Natural killer cell treated with Interleukin-12 subunit alpha and Interleukin-12 subunit beta and Interleukin-15 and Interleukin-18, amount 100 ng/mL, for 72 hours (primary cell): ENCODE data around the gene ZFP37. TPM values are rescaled to one million over a fixed set of nuclear protein-coding genes. Genes with fewer than 3 reads are reported as not detected.
"Not testable (repeated sequence)": the region's sequence is repeated elsewhere in the genome, so short reads cannot be mapped to it uniquely, and the experiment has no call there.

Experiments used
- ATAC-seq, 2 donors: fragments of 150-1000 bp; cut with Tn5 transposase in 1 of 2; sonication (Bioruptor Pico), chemical (Tn5 transposase) in 1 of 2; 2 replicates each; pipeline ENCODE4 v1.10.0; 2021
- DNase-seq: peaks from one replicate; pipeline ENCODE4 v3.0.0; 2022; ENCODE audit warnings: low spot score
- H3K27ac Mint-ChIP-seq, 2 donors: 1 replicate in 1 of 2; 2 replicates in 1 of 2; pipeline ENCODE4 v1.8.0; 2022; ENCODE audit warnings: mixed read lengths in 2 of 2, mild to moderate bottlenecking in 1 of 2, moderate library complexity in 1 of 2
- H3K27me3 Mint-ChIP-seq, 2 donors: 1 replicate in 1 of 2; 2 replicates in 1 of 2; pipeline ENCODE4 v1.8.0; 2022; ENCODE audit warnings: mixed read lengths in 2 of 2
- H3K36me3 Mint-ChIP-seq: one replicate; pipeline ENCODE4 v1.8.0; 2022; ENCODE audit warnings: mixed read lengths
- H3K4me1 Mint-ChIP-seq, 2 donors: 1 replicate in 1 of 2; 2 replicates in 1 of 2; pipeline ENCODE4 v1.8.0; 2022; ENCODE audit warnings: low read depth in 2 of 2, mixed read lengths in 2 of 2, mild to moderate bottlenecking in 1 of 2
- H3K4me3 Mint-ChIP-seq: one replicate; pipeline ENCODE4 v1.8.0; 2022; ENCODE audit warnings: mixed read lengths
- H3K9me3 Mint-ChIP-seq: 2 replicates; pipeline ENCODE4 v1.8.0; 2022; ENCODE audit warnings: mixed read lengths
- total RNA-seq, 2 donors: library from RNA; stranded (reverse); gene quantifications; one replicate each; pipeline ENCODE4 v1.2.3, GENCODE V29; 2022

The ZFP37 gene
- 1 to 10 TPM in 1 of 2 donors, under 1 TPM in 1; 0.84 to 2.5 TPM for total RNA-seq

GRCh38 chr9:113056191-113057106 is at the start of gene ZFP37:
TSS of gene ZFP37 (minus strand) at chr9:113056724. CDS start at chr9:113056688, 36 bp downstream.
- ATAC-seq (peak; percentile 97 to 99), DNase-seq (peak; percentile 87)
- Mint-ChIP-seq H3K4me3 (no peak within 1 kb of the TSS), H3K9me3 (no peaks in the 10 kb centered on the region), H3K4me1 (no peaks in the 10 kb centered on the region), H3K27ac (no peak within 1 kb of the TSS), H3K27me3 (peaks cover 4 to 7% of the 10 kb centered on the region in 2 donors), H3K36me3 (no peaks in the 10 kb centered on the region)

- not testable (repeated sequence) for ATAC-seq, H3K9me3 Mint-ChIP-seq, H3K27me3 Mint-ChIP-seq, H3K27ac Mint-ChIP-seq, H3K36me3 Mint-ChIP-seq, H3K4me1 Mint-ChIP-seq, DNase-seq, H3K4me3 Mint-ChIP-seq
Measured at GRCh38 chr9:113105345-113105744, 48.8 kb upstream of the ZFP37 start.

GRCh38 chr9:113095561-113095960 is 39.0 kb upstream of the ZFP37 start:
- no peak overlapping the region for H3K27ac Mint-ChIP-seq
- H3K27me3 Mint-ChIP-seq = peaks cover 45 to 69% of the 10 kb centered on the region in 2 donors
- no peak overlapping the region for H3K4me3 Mint-ChIP-seq
- H3K9me3 Mint-ChIP-seq = no peaks in the 10 kb centered on the region
- H3K36me3 Mint-ChIP-seq = no peaks in the 10 kb centered on the region
- no peaks in the 10 kb centered on the region for H3K4me1 Mint-ChIP-seq
- no peak for DNase-seq
- ATAC-seq = no peak

- H3K27me3 Mint-ChIP-seq = peaks cover 24 to 32% of the 10 kb centered on the region in 2 donors
- DNase-seq, H3K27ac Mint-ChIP-seq, H3K4me3 Mint-ChIP-seq, H3K36me3 Mint-ChIP-seq, H3K9me3 Mint-ChIP-seq, H3K4me1 Mint-ChIP-seq, ATAC-seq: not testable (repeated sequence)
Measured at GRCh38 chr9:113089924-113090323, 33.4 kb upstream of the ZFP37 start.

GRCh38 chr9:113089143-113089505 is 32.6 kb upstream of the ZFP37 start:
- not testable (repeated sequence) for H3K9me3 Mint-ChIP-seq, H3K4me1 Mint-ChIP-seq, H3K27ac Mint-ChIP-seq, H3K4me3 Mint-ChIP-seq, ATAC-seq, H3K36me3 Mint-ChIP-seq, DNase-seq
- H3K27me3 Mint-ChIP-seq = peaks cover 24 to 32% of the 10 kb centered on the region in 2 donors

GRCh38 chr9:113088456-113089142 is 32.1 kb upstream of the ZFP37 start:
- peaks cover 21 to 29% of the 10 kb centered on the region in 2 donors for H3K27me3 Mint-ChIP-seq
- ATAC-seq, H3K4me1 Mint-ChIP-seq, H3K9me3 Mint-ChIP-seq, H3K27ac Mint-ChIP-seq, DNase-seq, H3K4me3 Mint-ChIP-seq, H3K36me3 Mint-ChIP-seq: not testable (repeated sequence)

GRCh38 chr9:113062932-113063310 is 6.4 kb upstream of the ZFP37 start:
- H3K27ac Mint-ChIP-seq, H3K4me3 Mint-ChIP-seq, DNase-seq, H3K27me3 Mint-ChIP-seq, ATAC-seq, H3K9me3 Mint-ChIP-seq, H3K36me3 Mint-ChIP-seq, H3K4me1 Mint-ChIP-seq: not testable (repeated sequence)

GRCh38 chr9:113062256-113062931 is 5.9 kb upstream of the ZFP37 start:
- not testable (repeated sequence) for H3K4me3 Mint-ChIP-seq, H3K27me3 Mint-ChIP-seq, DNase-seq, H3K36me3 Mint-ChIP-seq, H3K27ac Mint-ChIP-seq, H3K9me3 Mint-ChIP-seq, H3K4me1 Mint-ChIP-seq, ATAC-seq

GRCh38 chr9:113061072-113061850 is 4.7 kb upstream of the ZFP37 start:
- peak; percentile 61 for DNase-seq

GRCh38 chr9:113059581-113060284 is 3.2 kb upstream of the ZFP37 start:
- H3K27me3 Mint-ChIP-seq, H3K36me3 Mint-ChIP-seq, H3K4me1 Mint-ChIP-seq, ATAC-seq, H3K27ac Mint-ChIP-seq, DNase-seq, H3K4me3 Mint-ChIP-seq, H3K9me3 Mint-ChIP-seq: not testable (repeated sequence)

More at GRCh38 chr9:113061072-113061850, 4.7 kb upstream of the ZFP37 start:
- not testable (repeated sequence) for H3K4me1 Mint-ChIP-seq, H3K27ac Mint-ChIP-seq, H3K27me3 Mint-ChIP-seq, H3K36me3 Mint-ChIP-seq, ATAC-seq, H3K9me3 Mint-ChIP-seq, H3K4me3 Mint-ChIP-seq

GRCh38 chr9:113057193-113057592 is 669 bp upstream of the ZFP37 start:
- Mint-ChIP-seq H3K27ac (no peak overlapping the region), H3K4me3 (no peak overlapping the region), H3K9me3 (no peaks in the 10 kb centered on the region), H3K36me3 (no peaks in the 10 kb centered on the region), H3K4me1 (no peaks in the 10 kb centered on the region), H3K27me3 (peaks cover 4 to 7% of the 10 kb centered on the region in 2 donors)
- no peak for ATAC-seq
- no peak for DNase-seq

- DNase-seq = no peak
- Mint-ChIP-seq H3K27ac (no peak overlapping the region), H3K27me3 (no peaks in the 10 kb centered on the region), H3K9me3 (peaks cover 23% of the 10 kb centered on the region), H3K36me3 (peaks cover 75% of the 10 kb centered on the region), H3K4me3 (no peak overlapping the region), H3K4me1 (no peaks in the 10 kb centered on the region)
- no peak for ATAC-seq
Measured at GRCh38 chr9:113042884-113043657, 13.5 kb downstream of the ZFP37 start.
